Measurements from ENCODE around the gene NTN1. TPM values are rescaled to one million over a fixed set of nuclear protein-coding genes. Genes with fewer than 3 reads are reported as not detected.

The NTN1 gene
- total RNA-seq, 1 experiment from 2014 or later, result 14.5 TPM

DNA sequence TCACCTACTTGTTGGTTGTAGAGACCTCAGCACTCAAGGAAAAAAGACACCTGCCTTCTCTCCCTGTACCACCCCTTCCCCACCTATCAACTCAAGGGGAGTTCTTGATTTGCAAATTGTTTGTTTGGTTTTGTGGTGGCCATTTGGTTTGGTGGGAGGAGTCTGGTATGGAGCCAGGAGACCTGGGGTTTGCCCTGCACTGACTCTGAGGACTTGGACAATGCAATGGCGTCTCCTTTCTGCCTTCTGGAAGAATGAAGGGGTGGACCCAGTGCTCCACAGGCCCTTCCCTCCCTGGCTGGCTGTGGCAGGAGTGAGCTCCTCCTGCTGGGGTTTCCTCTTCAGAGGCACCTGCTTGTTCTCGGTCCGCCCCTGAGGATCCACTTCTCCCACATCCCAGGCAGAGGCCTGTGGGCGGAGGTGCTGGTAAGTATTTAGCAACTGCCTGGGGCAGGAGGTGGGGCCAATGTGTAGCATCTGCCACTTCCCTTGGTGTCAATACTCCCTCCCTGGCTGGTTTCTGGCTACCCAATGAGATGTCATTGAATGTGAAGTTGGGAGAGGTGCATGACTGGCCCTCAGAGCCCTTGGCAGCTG, 164.5 kb downstream of the NTN1 start:
- ChIA-PET CTCF (interaction anchor here (0.6 kb wide), 1 partner anchor 189 kb away, joined by 3 read pairs; no protein-coding TSS in a partner anchor), POLR2A (no interaction called here)
- no peaks in the 10 kb centered on the region for H3K4me1 ChIP-seq (ENCODE audit: control insufficient read depth, insufficient read depth, low read length)
- TF ChIP-seq POLR2AphosphoS5 (IDR thresholded peaks at IDR 0.05; ENCODE audit: low read depth, low read length) (no peak), TCF7L2 (IDR thresholded peaks at IDR 0.05; ENCODE audit: low read depth, low read length) (no peak), SIN3A (IDR thresholded peaks at IDR 0.05; ENCODE audit: borderline replicate concordance, insufficient read depth, low read depth, low read length) (no peak)
- TF ChIP-seq, protein P1, sequence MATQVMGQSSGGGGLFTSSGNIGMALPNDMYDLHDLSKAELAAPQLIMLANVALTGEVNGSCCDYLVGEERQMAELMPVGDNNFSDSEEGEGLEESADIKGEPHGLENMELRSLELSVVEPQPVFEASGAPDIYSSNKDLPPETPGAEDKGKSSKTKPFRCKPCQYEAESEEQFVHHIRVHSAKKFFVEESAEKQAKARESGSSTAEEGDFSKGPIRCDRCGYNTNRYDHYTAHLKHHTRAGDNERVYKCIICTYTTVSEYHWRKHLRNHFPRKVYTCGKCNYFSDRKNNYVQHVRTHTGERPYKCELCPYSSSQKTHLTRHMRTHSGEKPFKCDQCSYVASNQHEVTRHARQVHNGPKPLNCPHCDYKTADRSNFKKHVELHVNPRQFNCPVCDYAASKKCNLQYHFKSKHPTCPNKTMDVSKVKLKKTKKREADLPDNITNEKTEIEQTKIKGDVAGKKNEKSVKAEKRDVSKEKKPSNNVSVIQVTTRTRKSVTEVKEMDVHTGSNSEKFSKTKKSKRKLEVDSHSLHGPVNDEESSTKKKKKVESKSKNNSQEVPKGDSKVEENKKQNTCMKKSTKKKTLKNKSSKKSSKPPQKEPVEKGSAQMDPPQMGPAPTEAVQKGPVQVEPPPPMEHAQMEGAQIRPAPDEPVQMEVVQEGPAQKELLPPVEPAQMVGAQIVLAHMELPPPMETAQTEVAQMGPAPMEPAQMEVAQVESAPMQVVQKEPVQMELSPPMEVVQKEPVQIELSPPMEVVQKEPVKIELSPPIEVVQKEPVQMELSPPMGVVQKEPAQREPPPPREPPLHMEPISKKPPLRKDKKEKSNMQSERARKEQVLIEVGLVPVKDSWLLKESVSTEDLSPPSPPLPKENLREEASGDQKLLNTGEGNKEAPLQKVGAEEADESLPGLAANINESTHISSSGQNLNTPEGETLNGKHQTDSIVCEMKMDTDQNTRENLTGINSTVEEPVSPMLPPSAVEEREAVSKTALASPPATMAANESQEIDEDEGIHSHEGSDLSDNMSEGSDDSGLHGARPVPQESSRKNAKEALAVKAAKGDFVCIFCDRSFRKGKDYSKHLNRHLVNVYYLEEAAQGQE (IDR thresholded peaks at IDR 0.05; ENCODE audit: insufficient read depth in 1 of 2, low read depth in 2 of 2, low read length in 1 of 2), result no peak
- TF ChIP-seq, protein P2, sequence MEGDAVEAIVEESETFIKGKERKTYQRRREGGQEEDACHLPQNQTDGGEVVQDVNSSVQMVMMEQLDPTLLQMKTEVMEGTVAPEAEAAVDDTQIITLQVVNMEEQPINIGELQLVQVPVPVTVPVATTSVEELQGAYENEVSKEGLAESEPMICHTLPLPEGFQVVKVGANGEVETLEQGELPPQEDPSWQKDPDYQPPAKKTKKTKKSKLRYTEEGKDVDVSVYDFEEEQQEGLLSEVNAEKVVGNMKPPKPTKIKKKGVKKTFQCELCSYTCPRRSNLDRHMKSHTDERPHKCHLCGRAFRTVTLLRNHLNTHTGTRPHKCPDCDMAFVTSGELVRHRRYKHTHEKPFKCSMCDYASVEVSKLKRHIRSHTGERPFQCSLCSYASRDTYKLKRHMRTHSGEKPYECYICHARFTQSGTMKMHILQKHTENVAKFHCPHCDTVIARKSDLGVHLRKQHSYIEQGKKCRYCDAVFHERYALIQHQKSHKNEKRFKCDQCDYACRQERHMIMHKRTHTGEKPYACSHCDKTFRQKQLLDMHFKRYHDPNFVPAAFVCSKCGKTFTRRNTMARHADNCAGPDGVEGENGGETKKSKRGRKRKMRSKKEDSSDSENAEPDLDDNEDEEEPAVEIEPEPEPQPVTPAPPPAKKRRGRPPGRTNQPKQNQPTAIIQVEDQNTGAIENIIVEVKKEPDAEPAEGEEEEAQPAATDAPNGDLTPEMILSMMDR (IDR thresholded peaks at IDR 0.05), result no peak
- BruUV-seq (replicated peaks), result no TSS peak
- no peaks in the 10 kb centered on the region for H3K27me3 ChIP-seq (ENCODE audit: control insufficient read depth, insufficient read depth, low read length)
- no peak overlapping the region for H3K4me3 ChIP-seq (ENCODE audit: low read depth in 2 of 2, low read length in 2 of 2)
- no peak for ATAC-seq
- no peaks in the 10 kb centered on the region for H3K36me3 ChIP-seq (ENCODE audit: control insufficient read depth, insufficient read depth, low read length)
- intact Hi-C loops (cut with micrococcal nuclease; ENCODE audit: unreplicated experiment) (no loop called here), in situ Hi-C loops (cut with HindIII; ENCODE audit: low pct_unique_long_range_greater_than_20kb, low sequenced_read_pairs) (no loop called here)
- DNase-seq (ENCODE audit: low read depth, low spot score), result no peak
- no peaks in the 10 kb centered on the region for H3K9me3 ChIP-seq (ENCODE audit: control insufficient read depth, insufficient read depth, low read depth, low read length)
- no peak overlapping the region for H3K27ac ChIP-seq (ENCODE audit: low read length)

GRCh38 chr17:9187828-9188227, 166.5 kb downstream of the NTN1 start:
- Histone ChIP-seq H3K36me3 (ENCODE audit: control insufficient read depth, insufficient read depth, low read length) (no peaks in the 10 kb centered on the region), H3K27ac (ENCODE audit: low read length) (no peak overlapping the region), H3K9me3 (ENCODE audit: control insufficient read depth, insufficient read depth, low read depth, low read length) (no peaks in the 10 kb centered on the region), H3K27me3 (ENCODE audit: control insufficient read depth, insufficient read depth, low read length) (no peaks in the 10 kb centered on the region), H3K4me1 (ENCODE audit: control insufficient read depth, insufficient read depth, low read length) (no peaks in the 10 kb centered on the region), H3K4me3 (ENCODE audit: low read depth in 2 of 2, low read length in 2 of 2) (no peak overlapping the region)
- CTCF ChIA-PET, result no interaction called here
- ATAC-seq (no peak), DNase-seq (ENCODE audit: low read depth, low spot score) (no peak)
- no peak for TF ChIP-seq POLR2AphosphoS5 (IDR thresholded peaks at IDR 0.05; ENCODE audit: low read depth, low read length)
- TF ChIP-seq TCF7L2 (IDR thresholded peaks at IDR 0.05; ENCODE audit: low read depth, low read length), result no peak
- TF ChIP-seq, protein P2 (IDR thresholded peaks at IDR 0.05), result no peak
- no peak for TF ChIP-seq SIN3A (IDR thresholded peaks at IDR 0.05; ENCODE audit: borderline replicate concordance, insufficient read depth, low read depth, low read length)
- TF ChIP-seq, protein P1 (IDR thresholded peaks at IDR 0.05; ENCODE audit: insufficient read depth in 1 of 2, low read depth in 2 of 2, low read length in 1 of 2), result no peak
- POLR2A ChIA-PET, result no interaction called here
- no TSS peak for BruUV-seq (replicated peaks)
- intact Hi-C loops (cut with micrococcal nuclease; ENCODE audit: unreplicated experiment), result no loop called here
- in situ Hi-C loops (cut with HindIII; ENCODE audit: low pct_unique_long_range_greater_than_20kb, low sequenced_read_pairs), result no loop called here
